Left ventricle myocardium inferior (tissue), 1 donor: ENCODE results near the gene GCGR. TPM values are rescaled to one million over a fixed set of nuclear protein-coding genes. Genes with fewer than 3 reads are reported as not detected.
"Not testable (repeated sequence)": the region's sequence is repeated elsewhere in the genome, so short reads cannot be mapped to it uniquely, and the experiment has no call there.

Experiments
- DNase-seq: peaks from one replicate; pipeline ENCODE4 v3.0.0-alpha.2; 2020
- H3K27ac ChIP-seq: fragments of 200-600 bp; replicated peaks from 2 replicates; pipeline ENCODE4 v1.8.0; 2021
- H3K27me3 ChIP-seq: fragments of 200-600 bp; 2 replicates; pipeline ENCODE4 v1.8.0; 2021; ENCODE audit warnings: low read depth
- H3K36me3 ChIP-seq: fragments of 200-600 bp; 2 replicates; pipeline ENCODE4 v1.8.0; 2021
- H3K4me1 ChIP-seq: fragments of 200-600 bp; 2 replicates; pipeline ENCODE4 v1.8.0; 2021
- H3K4me3 ChIP-seq: fragments of 200-600 bp; 2 replicates; pipeline ENCODE4 v1.8.0; 2021; ENCODE audit warnings: mild to moderate bottlenecking, moderate library complexity
- H3K9me3 ChIP-seq: fragments of 200-600 bp; replicated peaks from 2 replicates; pipeline ENCODE4 v1.8.0; 2021
- intact Hi-C: fragments of 100-400 bp; cut with micrococcal nuclease; formaldehyde crosslinking; loops from one replicate; pipeline ENCODE4 v1.11.0; 2022
- total RNA-seq: library from RNA; stranded (reverse); fragmentation: NEBNext Ultra II Directional; extraction: Animal tissue kit (Norgen Biotek cat#: 25700); gene quantifications from one replicate; pipeline ENCODE4 v1.2.1, GENCODE V29; 2021
- TF ChIP-seq, protein P1 (sequence below): fragments of 200-600 bp; IDR thresholded peaks from 2 replicates; pipeline ENCODE4 v1.8.0; 2021; ENCODE audit warnings: antibody characterized with exemption, mild to moderate bottlenecking, borderline replicate concordance
- donor health status: DM: no; HTN: yes; CAD: no; lungs with severe emphysema.

Gene GCGR
- total RNA-seq, 1 donor from 2014 or later = not detected

- intact Hi-C loops = no loop called here
- H3K27ac ChIP-seq = no peak overlapping the region
- H3K27me3 ChIP-seq = no peaks in the 10 kb centered on the region
- H3K4me3 ChIP-seq = no peak overlapping the region
- H3K9me3 ChIP-seq = no peaks in the 10 kb centered on the region
- no peak for DNase-seq
- peaks cover 1% of the 10 kb centered on the region for H3K36me3 ChIP-seq
- H3K4me1 ChIP-seq = peaks cover 43% of the 10 kb centered on the region
- TF ChIP-seq, protein P1, sequence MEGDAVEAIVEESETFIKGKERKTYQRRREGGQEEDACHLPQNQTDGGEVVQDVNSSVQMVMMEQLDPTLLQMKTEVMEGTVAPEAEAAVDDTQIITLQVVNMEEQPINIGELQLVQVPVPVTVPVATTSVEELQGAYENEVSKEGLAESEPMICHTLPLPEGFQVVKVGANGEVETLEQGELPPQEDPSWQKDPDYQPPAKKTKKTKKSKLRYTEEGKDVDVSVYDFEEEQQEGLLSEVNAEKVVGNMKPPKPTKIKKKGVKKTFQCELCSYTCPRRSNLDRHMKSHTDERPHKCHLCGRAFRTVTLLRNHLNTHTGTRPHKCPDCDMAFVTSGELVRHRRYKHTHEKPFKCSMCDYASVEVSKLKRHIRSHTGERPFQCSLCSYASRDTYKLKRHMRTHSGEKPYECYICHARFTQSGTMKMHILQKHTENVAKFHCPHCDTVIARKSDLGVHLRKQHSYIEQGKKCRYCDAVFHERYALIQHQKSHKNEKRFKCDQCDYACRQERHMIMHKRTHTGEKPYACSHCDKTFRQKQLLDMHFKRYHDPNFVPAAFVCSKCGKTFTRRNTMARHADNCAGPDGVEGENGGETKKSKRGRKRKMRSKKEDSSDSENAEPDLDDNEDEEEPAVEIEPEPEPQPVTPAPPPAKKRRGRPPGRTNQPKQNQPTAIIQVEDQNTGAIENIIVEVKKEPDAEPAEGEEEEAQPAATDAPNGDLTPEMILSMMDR = no peak
Observed at GRCh38 chr17:81837641-81838040, 33.7 kb downstream of the GCGR start.

DNA sequence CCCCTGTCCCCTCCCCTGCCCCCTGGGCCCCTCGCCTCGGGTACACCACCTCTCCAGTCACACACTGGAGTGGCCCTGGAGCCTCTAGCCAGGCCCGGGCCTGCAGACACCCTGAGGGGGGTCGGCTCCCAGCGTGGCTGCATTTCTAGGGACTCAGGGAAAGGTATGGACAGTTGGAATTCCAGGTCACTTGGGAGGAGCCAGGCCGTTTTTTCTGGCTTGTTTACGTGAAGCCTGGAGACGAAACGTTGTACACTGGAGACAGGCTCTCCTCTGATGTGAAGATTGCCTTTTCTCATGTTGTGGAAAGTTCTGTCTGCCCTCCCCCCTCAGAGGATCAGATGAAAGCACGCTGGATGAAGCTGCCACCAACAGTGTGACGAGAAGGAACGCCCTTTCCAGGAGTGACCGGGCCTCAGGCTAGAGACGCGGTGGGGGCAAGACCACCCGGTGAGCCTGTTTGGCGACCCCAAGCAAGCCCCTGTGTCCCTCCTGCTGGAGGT, 34.9 kb downstream of the GCGR start:
- no peak for DNase-seq
- no peaks in the 10 kb centered on the region for H3K27me3 ChIP-seq
- TF ChIP-seq, protein P1 = no peak
- intact Hi-C loops = no loop called here
- H3K4me1 ChIP-seq = peaks cover 35% of the 10 kb centered on the region
- H3K27ac ChIP-seq = no peak overlapping the region
- H3K4me3 ChIP-seq = no peak overlapping the region
- H3K36me3 ChIP-seq = peaks cover 13% of the 10 kb centered on the region
- H3K9me3 ChIP-seq = no peaks in the 10 kb centered on the region

DNA sequence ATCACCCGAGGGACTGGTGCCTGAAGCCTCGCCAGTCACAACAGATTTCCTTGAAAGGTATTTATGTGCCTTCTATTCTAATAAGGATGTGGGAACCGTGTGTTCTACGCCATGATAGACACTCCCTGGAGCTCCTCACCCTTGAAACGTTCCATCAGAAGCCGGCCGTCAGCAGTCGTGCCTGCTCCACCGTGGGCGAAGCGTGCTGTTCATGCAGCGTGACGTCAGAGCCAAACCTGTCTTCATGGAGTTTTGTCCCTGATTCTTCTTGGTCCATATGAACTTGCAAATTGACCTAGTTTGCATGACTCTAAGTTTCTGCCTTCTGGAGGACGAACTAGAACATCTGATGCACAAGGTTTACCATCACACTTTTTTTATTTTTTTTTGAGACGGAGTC, 35.4 kb downstream of the GCGR start:
- TF ChIP-seq, protein P1 = no peak
- H3K27me3 ChIP-seq = no peaks in the 10 kb centered on the region
- peaks cover 18% of the 10 kb centered on the region for H3K36me3 ChIP-seq
- H3K4me3 ChIP-seq = no peak overlapping the region
- H3K27ac ChIP-seq = no peak overlapping the region
- DNase-seq = no peak
- intact Hi-C loops = no loop called here
- H3K9me3 ChIP-seq = no peaks in the 10 kb centered on the region
- H3K4me1 ChIP-seq = peaks cover 31% of the 10 kb centered on the region

GRCh38 chr17:81840059-81840458, 36.1 kb downstream of the GCGR start:
- intact Hi-C loops, H3K27me3 ChIP-seq, H3K4me3 ChIP-seq, H3K9me3 ChIP-seq, DNase-seq: not testable (repeated sequence)
- peaks cover 25% of the 10 kb centered on the region for H3K36me3 ChIP-seq
- peak overlapping the region; percentile 92 for H3K27ac ChIP-seq
- peaks cover 23% of the 10 kb centered on the region for H3K4me1 ChIP-seq

GRCh38 chr17:81840826-81841778, 37.2 kb downstream of the GCGR start:
- Histone ChIP-seq H3K27me3 (no peaks in the 10 kb centered on the region), H3K4me1 (peaks cover 21% of the 10 kb centered on the region), H3K36me3 (peaks cover 36% of the 10 kb centered on the region), H3K9me3 (no peaks in the 10 kb centered on the region), H3K27ac (peak overlapping the region; percentile 92), H3K4me3 (peak overlapping the region; percentile 46)
- peak; percentile 50 for DNase-seq
- intact Hi-C loops = no loop called here
- TF ChIP-seq, protein P1 = no peak

DNA sequence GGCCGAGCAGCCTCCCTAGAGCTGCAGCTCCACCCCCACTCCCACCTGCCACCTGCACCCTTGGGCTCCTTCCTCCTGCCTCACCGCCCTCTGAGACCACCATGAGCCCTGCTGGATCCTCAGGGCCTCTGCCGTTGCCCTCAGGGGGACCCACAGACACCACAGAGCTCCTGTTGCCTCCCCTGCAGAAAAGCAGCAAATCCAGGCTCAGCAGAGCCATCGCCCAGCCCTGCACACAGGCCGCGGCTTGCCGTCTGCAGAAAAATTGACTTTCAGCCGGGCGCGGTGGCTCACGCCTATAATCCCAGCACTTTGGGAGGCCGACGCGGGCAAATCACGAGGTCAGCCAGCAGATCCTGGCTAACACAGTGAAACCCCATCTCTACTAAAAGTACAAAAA, 37.9 kb downstream of the GCGR start:
- H3K27me3 ChIP-seq = no peaks in the 10 kb centered on the region
- peaks cover 21% of the 10 kb centered on the region for H3K4me1 ChIP-seq
- DNase-seq = no peak
- H3K4me3 ChIP-seq = peak overlapping the region; percentile 46
- intact Hi-C loops = no loop called here
- H3K36me3 ChIP-seq = peaks cover 44% of the 10 kb centered on the region
- H3K27ac ChIP-seq = peak overlapping the region; percentile 92
- no peaks in the 10 kb centered on the region for H3K9me3 ChIP-seq
- TF ChIP-seq, protein P1 = no peak
